ENCODE measurements around the gene CHCHD6. TPM values are rescaled to one million over a fixed set of nuclear protein-coding genes. Genes with fewer than 3 reads are reported as not detected.

CHCHD6 gene
- total RNA-seq, 1 experiment from 2014 or later = 40.9 TPM

DNA sequence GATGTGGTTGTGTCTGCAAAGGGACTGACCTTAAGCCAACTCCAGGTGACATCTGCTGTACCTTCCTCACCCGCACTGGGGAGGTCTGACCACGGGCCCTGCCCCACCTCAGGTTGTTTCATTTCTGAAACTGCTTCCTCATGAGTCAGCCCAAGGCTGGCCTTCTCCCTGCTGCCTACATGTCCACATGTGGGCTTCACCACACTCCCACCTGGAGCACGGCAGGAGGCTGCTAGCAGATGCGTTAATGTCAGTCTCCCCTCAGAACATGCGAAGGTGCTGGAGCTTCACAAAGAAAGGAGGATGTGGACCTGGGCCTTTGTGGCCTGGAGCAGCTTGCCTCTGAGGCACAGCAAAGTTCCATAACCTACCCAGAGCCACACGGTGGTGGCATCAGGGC, 209.5 kb downstream of the CHCHD6 start:
- TF ChIP-seq ZNF532 (CRISPR knock-in tag; IDR thresholded peaks at IDR 0.05; ENCODE audit: borderline replicate concordance) (no peak), TEAD1 (CRISPR knock-in tag; IDR thresholded peaks at IDR 0.05) (no peak), FOXJ3 (CRISPR knock-in tag; IDR thresholded peaks at IDR 0.05; ENCODE audit: borderline replicate concordance) (no peak), ZNF671 (CRISPR knock-in tag; IDR thresholded peaks at IDR 0.05) (no peak), NFYB (CRISPR knock-in tag; conservative IDR thresholded peaks at IDR 0.05; ENCODE audit: low read depth) (no peak)
- ATAC-seq (no peak), DNase-seq (ENCODE audit: low spot score) (no peak)
- Mint-ChIP-seq H3K36me3 (no peaks in the 10 kb centered on the region), H3K4me3 (no peak overlapping the region), H3K27ac (no peak overlapping the region), H3K27me3 (ENCODE audit: low read depth) (no peaks in the 10 kb centered on the region), H3K9me3 (no peaks in the 10 kb centered on the region), H3K4me1 (peaks cover 8% of the 10 kb centered on the region)
- ChIA-PET POLR2A (no interaction called here), CTCF (interaction anchor here (0.6 to 1.5 kb wide), 2 partner anchors 32 to 60 kb away, joined by 3 read pairs; no protein-coding TSS in a partner anchor)

- POLR2A ChIA-PET = no interaction called here
- H3K27me3 Mint-ChIP-seq (ENCODE audit: low read depth) = no peaks in the 10 kb centered on the region
These were observed 210.2 kb downstream of the CHCHD6 start for GRCh38 chr3:126914226-126914625.

DNA sequence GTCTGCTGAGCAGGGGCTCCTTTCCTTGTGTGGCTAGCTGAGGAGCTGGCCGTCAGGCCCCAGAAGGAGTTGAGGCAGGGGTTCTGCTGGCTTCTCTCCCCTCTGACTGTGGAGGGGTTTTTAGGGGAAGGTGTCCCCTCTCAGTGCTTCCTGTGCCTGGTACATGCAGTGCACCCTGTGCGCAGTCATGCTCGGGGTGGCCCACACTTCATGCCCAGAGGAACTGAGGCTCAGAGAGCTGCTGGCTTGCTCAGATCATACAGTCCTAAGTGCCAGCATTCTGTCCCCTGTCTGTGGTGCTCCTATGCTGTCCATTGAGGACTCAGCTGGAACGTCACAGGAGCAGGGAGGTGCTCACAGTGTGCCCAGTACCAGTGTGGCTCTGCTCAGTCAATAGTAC, 211.0 kb downstream of the CHCHD6 start:
- no peak overlapping the region for H3K27ac Mint-ChIP-seq
- POLR2A ChIA-PET = no interaction called here
- no peak for DNase-seq (ENCODE audit: low spot score)

More at GRCh38 chr3:126914226-126914625, 210.2 kb downstream of the CHCHD6 start:
- CTCF ChIA-PET = interaction anchor here (1.5 kb wide), 1 partner anchor 59 kb away, joined by 3 read pairs; no protein-coding TSS in a partner anchor
- DNase-seq (ENCODE audit: low spot score) (no peak), ATAC-seq (no peak)
- peaks cover 8% of the 10 kb centered on the region for H3K4me1 Mint-ChIP-seq
- H3K9me3 Mint-ChIP-seq = no peaks in the 10 kb centered on the region
- no peak overlapping the region for H3K4me3 Mint-ChIP-seq
- H3K36me3 Mint-ChIP-seq = no peaks in the 10 kb centered on the region
- H3K27ac Mint-ChIP-seq = no peak overlapping the region
- TF ChIP-seq MXD4 (CRISPR knock-in tag; IDR thresholded peaks at IDR 0.05; ENCODE audit: borderline replicate concordance) = no peak
- TF ChIP-seq FOXJ3 (CRISPR knock-in tag; IDR thresholded peaks at IDR 0.05; ENCODE audit: borderline replicate concordance) = no peak
- TF ChIP-seq, protein P1, sequence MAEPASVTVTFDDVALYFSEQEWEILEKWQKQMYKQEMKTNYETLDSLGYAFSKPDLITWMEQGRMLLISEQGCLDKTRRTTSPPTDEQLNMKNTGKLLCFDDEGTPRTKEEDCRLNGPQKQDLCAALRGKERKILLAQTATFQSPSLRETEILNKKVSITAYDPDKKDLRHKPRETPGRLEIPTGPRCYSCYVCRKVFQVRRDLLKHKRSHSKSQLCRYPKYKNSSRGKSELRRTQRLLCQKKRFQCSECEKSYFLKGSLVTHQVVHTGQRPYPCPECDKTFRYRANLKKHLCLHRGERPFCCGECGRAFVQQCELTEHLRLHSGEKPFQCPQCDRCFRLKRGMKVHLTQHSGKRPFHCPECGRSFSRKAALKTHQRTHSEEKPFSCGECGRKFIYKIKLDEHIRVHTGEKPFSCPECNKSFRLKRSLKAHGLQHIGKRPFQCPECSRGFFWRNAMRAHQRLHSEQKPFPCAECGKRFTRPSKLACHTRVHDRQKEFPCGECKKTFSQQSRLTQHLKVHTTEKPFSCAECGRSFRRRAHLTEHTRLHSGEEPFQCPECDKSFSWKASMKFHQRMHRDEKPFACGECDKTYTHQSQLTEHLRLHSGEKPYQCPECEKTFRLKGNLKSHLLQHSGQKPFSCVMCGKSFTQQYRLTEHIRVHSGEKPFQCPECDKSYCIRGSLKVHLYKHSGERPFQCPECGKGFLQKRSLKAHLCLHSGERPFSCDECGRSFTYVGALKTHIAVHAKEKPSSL (CRISPR knock-in tag; conservative IDR thresholded peaks at IDR 0.05) = no peak
- TF ChIP-seq ZBTB21 (CRISPR knock-in tag; IDR thresholded peaks at IDR 0.05; ENCODE audit: borderline replicate concordance) = no peak

More for the DNA sequence above, 211.0 kb downstream of the CHCHD6 start:
- no peak for ATAC-seq
- Mint-ChIP-seq H3K36me3 (peaks cover 5% of the 10 kb centered on the region), H3K4me1 (peaks cover 8% of the 10 kb centered on the region), H3K27me3 (ENCODE audit: low read depth) (no peaks in the 10 kb centered on the region), H3K9me3 (peaks cover 5% of the 10 kb centered on the region), H3K4me3 (no peak overlapping the region)
- TF ChIP-seq CTCF (IDR thresholded peaks at IDR 0.05) (no peak), NFE2L1 (CRISPR knock-in tag; IDR thresholded peaks at IDR 0.05) (no peak)
- TF ChIP-seq, protein P2, sequence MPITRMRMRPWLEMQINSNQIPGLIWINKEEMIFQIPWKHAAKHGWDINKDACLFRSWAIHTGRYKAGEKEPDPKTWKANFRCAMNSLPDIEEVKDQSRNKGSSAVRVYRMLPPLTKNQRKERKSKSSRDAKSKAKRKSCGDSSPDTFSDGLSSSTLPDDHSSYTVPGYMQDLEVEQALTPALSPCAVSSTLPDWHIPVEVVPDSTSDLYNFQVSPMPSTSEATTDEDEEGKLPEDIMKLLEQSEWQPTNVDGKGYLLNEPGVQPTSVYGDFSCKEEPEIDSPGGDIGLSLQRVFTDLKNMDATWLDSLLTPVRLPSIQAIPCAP (CRISPR knock-in tag; IDR thresholded peaks at IDR 0.05) = no peak
- CTCF ChIA-PET = no interaction called here

Data from WTC11 (cell line).